Measurements from ENCODE around the gene UNC13A.

- TF ChIP-seq POLR2AphosphoS5 (IDR thresholded peaks at IDR 0.05), result no peak
- TF ChIP-seq, protein P1, sequence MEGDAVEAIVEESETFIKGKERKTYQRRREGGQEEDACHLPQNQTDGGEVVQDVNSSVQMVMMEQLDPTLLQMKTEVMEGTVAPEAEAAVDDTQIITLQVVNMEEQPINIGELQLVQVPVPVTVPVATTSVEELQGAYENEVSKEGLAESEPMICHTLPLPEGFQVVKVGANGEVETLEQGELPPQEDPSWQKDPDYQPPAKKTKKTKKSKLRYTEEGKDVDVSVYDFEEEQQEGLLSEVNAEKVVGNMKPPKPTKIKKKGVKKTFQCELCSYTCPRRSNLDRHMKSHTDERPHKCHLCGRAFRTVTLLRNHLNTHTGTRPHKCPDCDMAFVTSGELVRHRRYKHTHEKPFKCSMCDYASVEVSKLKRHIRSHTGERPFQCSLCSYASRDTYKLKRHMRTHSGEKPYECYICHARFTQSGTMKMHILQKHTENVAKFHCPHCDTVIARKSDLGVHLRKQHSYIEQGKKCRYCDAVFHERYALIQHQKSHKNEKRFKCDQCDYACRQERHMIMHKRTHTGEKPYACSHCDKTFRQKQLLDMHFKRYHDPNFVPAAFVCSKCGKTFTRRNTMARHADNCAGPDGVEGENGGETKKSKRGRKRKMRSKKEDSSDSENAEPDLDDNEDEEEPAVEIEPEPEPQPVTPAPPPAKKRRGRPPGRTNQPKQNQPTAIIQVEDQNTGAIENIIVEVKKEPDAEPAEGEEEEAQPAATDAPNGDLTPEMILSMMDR (IDR thresholded peaks at IDR 0.05), result no peak
Observed at GRCh38 chr19:17598953-17599352, 89.2 kb downstream of the UNC13A start.

All from sigmoid colon (tissue), 4 donors.